NCI-H1417 treated with DMSO at 0.1 percent for 48 hours (cell line): ENCODE data around the gene MITF.
"Not testable (repeated sequence)": the region's sequence is repeated elsewhere in the genome, so short reads cannot be mapped to it uniquely, and the experiment has no call there.

Experiments used
- DNase-seq: peaks from one replicate; lab custom pipeline; 2025; lab: John Stamatoyannopoulos, UW

The MITF gene

DNA sequence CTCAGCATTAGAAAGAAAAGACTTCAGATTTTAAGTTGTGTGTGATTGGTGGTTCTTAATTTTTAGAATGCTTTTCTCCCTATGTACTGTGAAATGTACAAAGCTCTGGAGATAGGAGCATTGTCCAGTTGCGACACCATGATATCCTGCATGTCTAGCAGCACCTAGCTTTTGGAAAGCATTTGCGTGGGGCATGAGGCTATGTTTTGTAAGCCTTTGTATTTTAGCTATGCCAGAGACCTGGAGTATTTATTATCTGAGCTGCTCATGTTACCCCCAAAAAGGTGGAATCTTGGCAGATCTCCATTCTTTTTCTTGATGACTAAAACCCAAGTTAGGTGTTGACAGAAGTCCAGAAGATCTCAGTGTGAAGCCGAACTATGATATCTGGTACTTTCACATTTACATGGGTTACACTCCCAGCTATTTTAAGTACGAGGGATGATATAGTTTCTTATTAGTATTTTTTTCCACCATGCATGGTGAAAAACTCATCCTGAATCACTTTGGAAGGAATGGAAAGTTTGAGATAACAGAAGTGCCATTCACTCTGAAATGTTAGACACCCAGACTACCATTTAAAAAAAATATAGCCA, 133.6 kb downstream of the MITF start:
- no peak for DNase-seq

DNA sequence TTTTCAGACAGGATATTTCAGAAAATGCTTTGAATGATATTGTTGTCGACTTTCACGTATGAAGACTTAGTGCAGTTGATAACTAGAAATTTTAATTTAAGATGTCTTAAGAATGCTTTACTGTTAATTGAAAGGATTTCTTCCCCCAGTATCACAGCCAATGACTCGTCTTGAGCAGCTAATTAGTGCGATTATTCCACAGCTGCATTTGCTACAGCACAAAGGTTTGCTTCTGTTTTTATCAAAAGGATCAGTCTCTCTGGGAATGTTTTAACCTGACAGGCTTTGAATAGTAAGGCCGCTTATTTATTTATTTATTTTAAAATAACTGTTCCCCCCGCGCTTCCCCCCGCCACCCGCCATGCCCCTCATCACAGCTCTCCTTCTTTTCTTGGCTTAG, 136.8 kb downstream of the MITF start:
- no peak for DNase-seq

DNA sequence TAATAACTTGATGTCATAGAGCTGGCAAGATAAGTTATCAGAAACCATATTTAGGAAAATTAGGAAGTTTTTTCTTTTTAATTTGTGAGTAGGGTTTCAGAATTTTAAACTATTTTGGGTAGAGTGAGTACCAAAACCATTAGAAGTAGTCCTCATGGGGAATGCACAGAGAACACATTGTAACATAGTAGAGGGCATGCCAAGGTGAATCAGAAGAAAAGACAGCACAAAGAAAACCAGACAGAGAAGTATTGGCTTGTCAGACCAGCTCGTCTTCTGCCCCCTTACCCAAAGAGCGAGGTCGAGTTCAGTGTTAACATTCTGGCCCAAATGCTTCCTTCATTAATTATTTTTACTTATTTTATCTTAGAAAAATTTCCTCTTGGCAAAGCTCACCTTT, 139.0 kb downstream of the MITF start:
- no peak for DNase-seq

DNA sequence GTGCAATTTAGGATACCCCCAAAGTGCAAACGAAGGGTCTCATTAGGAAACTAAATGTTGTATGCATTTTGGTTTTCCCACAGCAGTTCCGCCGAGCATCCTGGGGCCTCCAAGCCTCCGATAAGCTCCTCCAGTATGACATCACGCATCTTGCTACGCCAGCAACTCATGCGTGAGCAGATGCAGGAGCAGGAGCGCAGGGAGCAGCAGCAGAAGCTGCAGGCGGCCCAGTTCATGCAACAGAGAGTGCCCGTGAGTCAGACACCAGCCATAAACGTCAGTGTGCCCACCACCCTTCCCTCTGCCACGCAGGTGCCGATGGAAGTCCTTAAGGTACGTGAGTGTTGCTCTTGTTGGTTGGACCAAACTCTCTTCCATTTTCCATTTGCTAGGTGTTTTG, 139.8 kb downstream of the MITF start:
- DNase-seq, result no peak

DNA sequence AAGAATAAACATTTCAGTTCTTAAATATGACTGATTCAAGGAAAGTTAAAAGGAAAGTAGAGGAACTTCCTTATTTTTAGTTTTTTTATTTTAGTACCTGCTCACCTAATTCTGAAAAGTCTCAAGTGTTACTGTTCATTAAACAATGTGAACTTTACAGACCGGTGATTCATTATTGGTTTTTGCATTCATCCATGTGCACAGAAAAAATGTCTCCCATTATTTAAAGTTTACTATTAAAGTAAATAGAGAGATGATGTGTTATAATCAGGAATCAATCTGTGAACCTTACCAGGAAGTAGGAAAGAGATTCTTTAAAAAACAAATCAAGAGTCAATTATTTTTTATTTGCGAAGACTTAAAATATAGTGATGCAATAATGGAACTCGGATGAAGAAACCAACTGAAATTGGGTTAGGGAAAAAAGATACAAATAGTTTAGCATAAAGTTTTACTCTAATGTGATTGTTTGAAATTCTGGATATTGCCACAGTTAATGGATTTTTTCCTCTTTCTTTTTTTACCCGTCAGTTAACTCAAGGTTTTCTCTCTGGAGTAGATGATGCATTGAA, 140.9 kb downstream of the MITF start:
- no peak for DNase-seq

DNA sequence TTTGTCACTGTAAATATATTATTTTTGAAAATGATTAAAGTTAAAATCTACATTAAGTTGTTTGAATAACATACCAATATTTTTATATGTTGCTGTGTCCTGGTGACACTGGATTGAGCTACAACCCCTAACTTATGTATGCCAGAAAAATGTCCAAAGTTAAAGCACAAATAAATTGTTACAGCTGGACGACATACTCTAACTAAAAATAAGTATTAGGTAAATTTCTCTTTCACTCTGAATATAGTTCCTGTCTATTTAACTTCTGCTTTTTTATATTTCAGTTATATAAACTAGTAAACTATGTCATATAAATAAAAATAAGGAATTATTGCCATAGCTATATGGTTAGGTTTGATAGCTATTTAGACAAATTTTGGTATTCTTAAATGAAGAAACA, 141.8 kb downstream of the MITF start:
- no peak for DNase-seq

DNA sequence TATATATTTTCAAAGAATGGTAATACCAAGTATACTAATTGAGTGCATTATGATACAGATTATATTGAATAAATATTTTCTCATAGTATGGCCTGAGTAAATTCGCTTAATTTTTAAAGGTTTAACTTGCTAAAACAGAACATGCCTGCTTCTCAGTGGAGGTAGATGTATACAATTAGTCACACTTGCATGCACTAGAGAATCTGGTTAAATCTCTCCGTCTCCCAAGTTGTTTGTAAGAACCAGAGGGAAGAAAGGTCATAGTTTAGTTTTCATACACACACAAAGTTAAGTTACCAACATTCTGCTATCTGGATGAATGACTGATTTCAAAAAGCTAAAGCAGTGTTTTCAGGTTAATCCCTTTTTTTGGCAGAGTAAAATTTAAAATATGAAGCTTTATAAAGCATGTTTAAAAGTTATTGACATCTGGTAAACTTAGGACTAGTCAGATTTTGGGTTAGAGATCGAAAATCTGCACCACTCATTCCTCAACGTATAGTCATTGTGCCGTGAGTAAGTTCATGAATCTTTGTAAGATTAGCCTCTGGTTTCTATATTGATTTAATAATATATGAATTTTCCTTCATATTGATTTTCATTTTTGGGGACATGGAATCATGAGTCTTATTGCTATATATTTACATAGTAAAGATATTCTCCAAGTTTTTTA, 142.6 kb downstream of the MITF start:
- no peak for DNase-seq

DNA sequence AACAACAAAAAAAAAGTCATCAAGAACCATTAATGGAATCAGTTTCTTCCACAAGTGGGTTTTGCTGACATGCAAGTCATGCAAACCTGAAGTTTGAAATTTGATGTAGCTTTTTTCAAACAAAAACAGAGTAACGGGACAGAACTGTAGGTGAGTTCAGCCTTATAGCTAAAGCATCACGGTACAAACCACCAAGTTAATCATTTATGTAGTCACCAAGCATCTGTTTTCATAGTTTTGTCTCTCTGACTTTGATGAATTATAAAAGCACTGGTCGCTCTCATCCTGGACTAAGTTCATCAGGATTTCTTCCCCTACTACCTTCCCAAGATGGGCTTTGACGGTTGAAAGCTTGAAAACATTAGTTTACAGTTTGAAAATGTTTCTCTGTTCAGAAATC, 143.3 kb downstream of the MITF start:
- DNase-seq, result no peak

DNA sequence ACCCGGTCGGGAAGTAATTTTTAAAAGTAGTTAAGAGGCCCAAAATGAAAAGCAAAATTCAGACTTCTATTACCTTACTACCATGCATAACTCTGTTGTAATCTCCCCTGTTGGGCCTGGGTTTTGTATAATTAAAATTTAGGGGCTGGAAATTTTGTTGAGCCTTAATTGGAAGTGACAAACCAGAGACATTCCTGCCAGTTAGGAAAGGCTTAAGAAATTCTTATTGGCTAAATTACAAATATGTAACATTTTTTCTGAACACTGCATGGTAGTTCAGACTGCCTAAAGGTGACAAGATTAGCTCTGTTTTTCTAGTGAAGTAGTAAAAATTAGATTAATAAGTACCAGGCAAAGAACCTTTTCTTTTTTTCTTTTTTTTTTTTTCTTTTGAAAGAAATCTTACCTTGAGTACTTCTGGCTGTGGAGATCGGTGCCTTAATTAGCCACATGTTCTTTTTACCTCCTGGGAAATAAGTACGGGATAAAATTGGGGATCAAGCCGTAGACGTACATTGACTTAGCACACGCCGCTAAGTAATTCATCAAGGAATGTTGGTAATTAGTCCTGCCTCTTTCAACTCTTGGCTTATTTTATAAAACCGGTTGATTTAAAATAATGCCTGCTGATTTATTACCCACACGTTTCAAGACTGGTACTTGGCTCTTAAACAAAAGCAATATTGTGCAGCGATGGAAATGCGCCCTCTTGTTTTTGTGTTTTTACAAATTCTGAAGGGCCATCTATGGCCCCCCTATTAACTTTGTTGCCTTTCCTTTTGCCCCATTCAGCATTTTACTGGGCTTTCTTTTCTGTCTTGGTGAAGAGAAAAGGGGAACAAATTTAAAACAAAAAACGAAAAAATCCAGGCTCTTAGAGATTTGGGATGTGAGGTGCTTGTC, 149.0 kb downstream of the MITF start:
- DNase-seq, result no peak

DNA sequence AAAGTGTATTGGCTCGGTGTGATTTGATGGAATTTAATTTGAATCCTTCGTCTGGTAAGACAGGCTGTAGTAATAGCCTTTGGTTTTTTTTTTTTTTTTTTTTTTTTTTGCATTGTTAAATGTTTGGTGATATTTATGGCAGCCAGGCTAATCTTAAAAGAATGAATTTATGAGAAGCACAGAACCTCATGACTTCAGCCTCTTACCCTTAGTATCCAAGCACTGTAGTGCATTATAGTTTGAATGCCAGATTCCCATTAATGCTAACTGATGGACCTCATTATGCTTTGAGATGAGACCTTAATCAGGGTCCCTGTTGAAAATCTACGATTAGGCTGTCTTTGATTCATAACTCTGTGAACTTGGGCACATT, 149.7 kb downstream of the MITF start:
- DNase-seq, result no peak

DNA sequence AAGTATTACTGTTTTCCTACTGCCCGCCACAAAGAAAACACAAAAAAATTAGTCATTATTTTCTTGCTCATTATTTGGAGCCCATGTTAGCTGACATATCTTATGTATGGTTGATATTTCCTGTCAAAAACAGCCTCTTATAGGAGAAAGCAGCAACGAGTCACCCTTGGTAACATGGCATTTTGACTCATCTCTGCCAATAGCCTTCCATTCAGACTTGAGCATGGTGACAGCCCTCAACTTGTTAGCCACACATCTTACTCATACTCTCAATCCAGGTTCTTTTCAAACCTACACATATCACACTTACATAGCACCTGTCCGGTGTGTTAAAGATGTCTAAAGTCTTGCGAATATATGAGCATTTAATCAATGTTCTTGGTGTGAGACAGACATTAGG, 150.8 kb downstream of the MITF start:
- DNase-seq, result no peak

DNA sequence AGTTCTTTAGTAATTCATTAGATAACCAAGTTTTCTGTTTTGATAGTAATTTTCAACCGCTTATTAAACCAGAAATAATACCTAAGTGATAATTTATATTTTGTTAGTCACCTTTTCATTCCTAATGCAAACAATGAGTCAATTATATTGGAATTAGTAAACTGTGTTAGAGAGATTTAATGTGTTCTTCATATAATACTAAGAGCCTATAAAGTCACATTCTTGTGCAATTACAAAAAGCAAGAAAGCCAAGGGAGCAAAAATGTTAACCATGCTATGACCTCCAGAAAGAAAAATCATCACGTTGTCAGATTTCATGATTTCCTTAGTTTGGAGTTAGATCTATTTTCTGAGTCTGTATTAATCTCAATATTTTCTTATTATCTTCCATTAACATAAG, 151.4 kb downstream of the MITF start:
- DNase-seq, result no peak

DNA sequence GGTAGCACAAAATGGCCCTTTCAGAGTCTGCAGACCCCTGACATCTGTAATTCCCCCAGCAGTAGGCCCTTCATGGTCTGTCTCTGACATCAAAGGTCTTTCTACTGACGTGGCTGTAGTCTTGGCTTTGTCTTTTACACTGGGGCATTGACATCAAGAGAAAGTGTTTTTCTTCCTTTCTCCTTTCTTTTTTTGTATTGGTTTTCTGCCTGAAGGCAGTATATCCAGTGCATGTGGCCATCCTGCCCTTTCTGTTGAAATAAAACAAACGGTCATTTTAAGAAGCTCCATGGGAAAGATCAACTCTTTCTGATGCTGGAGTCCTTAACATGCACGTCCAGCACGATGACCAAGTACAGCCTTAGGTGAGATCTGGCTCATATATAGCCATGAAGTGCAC, 153.4 kb downstream of the MITF start:
- DNase-seq, result no peak

DNA sequence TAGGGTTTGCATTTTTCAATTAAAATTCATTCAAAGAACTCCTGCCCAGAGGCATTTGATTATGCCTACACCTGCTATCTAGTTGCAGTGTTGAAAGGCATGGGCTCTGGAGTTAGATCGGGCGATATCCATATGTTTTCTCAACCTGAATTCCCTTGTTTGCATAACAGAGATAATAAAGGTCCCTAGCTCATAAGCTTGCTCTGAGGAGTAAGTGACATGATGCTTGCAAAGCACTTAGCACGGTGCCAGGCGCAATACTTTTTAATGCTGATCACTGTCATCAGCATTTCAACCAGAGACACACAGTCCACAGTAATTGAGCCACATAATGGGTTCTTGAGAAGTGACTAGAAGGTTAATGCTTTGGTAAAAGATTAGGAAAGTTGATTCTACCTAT, 154.0 kb downstream of the MITF start:
- no peak for DNase-seq

DNA sequence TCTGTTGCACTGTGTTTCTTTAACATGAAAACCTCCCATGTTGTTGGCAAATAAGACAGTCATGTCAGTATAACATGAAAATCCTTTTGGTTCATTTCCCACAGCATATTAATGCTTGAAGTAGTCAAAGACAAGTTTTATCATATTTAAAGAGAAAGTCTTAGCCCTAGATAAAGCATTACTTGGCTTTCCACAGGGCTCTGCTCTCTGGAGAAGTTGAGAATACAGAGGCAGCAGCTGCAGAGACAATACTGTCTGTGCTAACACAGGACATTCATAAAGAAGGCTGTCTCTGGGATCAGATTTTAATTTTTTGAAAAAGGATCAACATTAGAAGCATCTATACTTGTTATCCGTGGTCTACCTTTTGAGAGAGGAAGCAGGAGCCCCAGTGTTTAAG, 156.8 kb downstream of the MITF start:
- DNase-seq, result no peak

DNA sequence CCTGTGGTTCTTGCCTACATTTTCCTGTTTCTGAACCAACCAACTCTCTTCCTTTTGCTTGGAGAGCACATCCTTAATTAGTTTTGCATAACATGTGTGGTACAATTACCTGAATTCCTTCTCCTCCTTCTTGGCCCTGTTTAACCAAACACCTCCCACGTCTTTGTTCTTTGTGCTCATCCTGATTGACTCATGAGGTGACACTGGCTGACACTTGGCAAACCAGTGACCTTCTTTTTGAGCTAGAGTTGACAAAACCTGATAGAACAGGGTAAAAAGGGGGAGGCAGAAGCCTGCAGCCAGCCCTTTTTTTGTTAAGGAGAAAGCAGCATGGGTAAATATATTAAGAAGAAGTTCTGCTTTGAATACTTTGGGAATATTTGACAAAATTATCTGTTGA, 161.1 kb downstream of the MITF start:
- DNase-seq, result no peak

DNA sequence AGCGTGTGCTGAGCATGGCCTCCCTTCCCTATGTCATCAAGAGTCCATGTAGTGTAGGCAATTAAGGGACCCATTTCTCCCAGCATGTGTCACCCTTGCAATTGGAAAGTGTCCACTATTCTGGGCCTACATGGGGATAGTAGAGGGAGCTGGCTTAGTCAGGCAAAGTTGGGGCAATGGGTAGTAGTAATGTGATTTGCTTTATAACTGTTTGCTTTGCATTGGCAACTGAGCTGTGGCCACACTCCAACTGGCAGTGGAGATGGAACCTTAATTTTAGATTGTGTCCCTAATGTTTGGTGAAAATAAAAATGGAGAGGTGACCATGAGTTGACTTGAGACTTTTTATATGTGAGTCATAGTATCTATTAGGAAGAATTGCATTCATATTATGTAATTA, 162.5 kb downstream of the MITF start:
- no peak for DNase-seq

DNA sequence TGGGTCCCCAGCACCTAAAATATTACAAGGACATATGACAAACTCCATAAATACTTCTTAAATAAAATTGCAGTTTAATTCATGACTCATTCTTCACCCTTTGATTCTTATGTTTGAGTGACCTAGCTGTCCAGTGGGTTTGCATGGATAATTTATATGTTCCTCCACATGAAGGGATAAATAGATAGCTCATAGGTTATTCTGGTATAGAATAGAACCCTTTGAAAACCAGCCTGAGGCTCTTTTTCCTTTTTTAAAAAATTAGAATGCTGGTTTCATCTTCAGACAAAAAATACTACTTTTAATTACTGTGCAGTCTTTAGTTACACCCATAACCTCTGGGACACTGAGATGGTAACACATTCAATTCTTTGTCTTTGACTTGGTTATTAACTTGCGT, 163.1 kb downstream of the MITF start:
- DNase-seq, result no peak

DNA sequence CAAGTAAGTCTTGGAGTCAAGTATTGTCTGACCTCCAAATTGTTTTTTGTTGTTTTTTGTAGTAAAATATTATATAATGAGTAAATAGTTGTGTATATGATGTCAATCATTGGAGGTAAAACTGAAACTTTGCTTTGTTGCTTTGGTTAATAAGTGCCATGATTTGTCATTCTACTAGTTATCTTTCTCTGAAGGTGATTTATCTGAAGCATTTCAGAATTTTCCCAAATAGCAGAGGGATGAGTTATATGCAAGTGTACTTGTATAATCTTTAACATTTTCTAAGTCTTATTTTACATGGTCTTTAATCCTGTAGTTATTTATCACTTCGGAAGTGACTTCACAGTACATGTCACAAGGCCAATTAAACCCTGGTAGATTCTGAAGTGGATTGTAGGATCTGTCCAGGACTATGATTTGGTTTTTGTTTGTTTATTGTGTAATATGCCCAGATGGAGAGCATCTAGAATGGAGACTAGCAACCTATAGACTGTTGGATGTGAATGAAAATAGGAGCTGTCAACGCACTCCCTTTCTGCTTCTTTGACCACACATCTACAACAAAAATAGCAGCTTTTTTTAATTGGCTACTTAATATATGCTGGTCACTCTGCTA, 167.2 kb downstream of the MITF start:
- no peak for DNase-seq

DNA sequence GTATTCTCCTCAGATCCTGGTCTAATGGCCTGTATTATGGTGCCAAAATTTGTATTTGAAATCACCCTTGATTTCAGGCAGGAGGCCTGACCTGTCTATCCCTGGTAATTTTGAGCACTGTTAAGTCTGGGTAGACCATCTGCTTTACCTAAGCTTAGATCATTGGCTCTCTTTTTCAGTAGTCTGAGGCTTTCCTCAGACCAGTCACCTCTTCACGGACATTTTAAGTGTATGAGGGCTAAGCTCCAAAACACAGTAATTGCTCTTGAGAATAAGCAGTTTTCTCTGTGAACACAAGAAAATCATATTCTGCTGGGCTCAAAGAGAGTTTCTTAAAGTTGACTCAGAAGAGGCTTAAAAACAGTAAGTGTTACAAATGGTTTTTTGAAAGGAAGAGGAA, 168.3 kb downstream of the MITF start:
- no peak for DNase-seq

DNA sequence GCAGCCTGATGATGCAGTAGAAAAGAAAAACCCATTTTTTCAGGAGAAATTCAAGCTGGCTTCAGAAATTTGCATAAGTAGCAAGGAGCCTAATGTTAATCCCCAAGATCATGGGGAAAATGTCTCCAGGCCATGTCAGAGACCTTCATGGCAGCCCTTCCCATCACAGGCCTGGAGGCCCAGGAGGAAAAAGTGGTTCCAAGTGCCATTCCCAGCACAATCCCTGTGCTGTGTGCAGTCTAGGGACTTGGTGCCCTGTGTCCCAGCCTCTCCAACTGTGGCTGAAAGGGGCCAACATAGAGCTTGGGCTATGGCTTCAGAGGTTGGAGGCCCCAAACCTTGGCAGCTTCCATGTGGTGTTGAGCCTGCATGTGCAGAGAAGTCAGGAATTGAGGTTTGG, 170.6 kb downstream of the MITF start:
- DNase-seq, result not testable (repeated sequence)

DNA sequence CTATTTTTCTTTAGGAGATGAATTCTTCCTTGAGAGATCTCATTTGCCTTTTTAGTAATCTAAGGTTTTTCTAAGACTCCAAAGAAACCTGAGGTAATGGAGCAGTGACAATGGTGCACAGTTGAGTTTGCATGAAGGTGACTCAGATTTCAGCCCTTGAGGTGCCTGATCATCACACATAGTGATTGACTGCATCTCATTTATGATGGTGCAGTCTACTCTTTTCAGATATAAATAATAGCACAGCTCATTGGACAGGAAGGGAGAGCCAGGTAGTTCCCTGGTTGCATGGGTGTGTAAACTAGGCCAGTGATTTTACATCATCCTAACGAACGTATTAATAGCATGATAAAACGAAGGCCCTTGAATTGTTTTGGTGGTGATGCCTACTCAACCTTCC, 174.2 kb downstream of the MITF start:
- no peak for DNase-seq

DNA sequence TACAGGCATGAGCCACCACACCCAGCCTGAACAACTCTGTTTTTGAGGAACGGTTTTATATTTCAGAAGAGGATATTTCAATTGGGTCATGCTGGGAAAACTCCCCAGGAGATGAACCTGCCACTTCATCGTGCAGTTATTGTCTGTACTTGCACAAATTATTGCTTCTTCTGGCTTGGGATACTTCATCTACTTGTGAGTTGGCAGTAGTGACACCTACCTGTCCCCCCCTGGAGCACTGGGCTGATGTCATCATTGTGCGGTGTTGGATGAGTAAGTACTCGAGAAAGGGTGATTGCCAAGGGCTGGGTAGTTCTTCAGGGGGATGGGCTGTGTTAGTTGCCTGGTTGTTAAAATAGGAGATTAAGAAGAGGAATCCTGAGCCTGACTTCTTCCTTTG, 175.1 kb downstream of the MITF start:
- DNase-seq, result no peak
